Suprapubic skin (tissue), 4 donors: ENCODE results near the gene ZNF653.

ENCODE experiments used
- POLR2A ChIP-seq, 2 donors: fragments of 450-650 bp; IDR thresholded peaks; one replicate each; pipeline ENCODE4 v1.6.1; 2017; ENCODE audit warnings: antibody characterized with exemption in 2 of 2, mild to moderate bottlenecking in 2 of 2, moderate library complexity in 2 of 2
- POLR2AphosphoS5 ChIP-seq, 3 donors: sonication (generic); formaldehyde crosslinking; IDR thresholded peaks; one replicate each; pipeline ENCODE4 v1.6.1; 2017; ENCODE audit warnings: antibody characterized with exemption in 3 of 3
- TF ChIP-seq, protein P1 (sequence below), 2 donors: fragments of 200-600 bp in 1 of 2; fragments of 450-650 bp in 1 of 2; sonication (generic) in 1 of 2; IDR thresholded peaks; one replicate each; pipeline ENCODE4 v1.5.1; 2016 to 2019; ENCODE audit warnings: antibody characterized with exemption in 2 of 2, mild to moderate bottlenecking in 1 of 2, moderate library complexity in 1 of 2

DNA sequence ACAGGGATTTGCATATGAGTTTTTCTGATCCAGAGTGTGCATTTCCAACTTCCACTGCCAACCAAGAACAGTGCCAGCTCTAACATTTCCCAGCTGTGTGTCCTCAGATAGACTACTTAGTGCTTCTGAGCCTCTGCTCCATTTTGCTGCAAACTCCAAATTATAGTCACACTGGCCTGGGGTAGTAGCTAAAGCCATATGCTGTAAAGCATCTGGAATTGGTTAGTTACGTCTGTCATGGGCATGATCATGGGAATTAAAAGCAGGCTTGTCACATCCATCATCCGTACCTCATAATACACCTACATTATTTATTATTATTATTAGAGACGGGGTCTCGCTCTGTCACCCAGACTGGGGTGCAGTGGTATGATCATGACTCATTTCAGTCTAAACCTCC, 31.9 kb downstream of the ZNF653 start:
- TF ChIP-seq POLR2A (IDR thresholded peaks at IDR 0.05) (no peak), POLR2AphosphoS5 (IDR thresholded peaks at IDR 0.05) (no peak)
- TF ChIP-seq, protein P1, sequence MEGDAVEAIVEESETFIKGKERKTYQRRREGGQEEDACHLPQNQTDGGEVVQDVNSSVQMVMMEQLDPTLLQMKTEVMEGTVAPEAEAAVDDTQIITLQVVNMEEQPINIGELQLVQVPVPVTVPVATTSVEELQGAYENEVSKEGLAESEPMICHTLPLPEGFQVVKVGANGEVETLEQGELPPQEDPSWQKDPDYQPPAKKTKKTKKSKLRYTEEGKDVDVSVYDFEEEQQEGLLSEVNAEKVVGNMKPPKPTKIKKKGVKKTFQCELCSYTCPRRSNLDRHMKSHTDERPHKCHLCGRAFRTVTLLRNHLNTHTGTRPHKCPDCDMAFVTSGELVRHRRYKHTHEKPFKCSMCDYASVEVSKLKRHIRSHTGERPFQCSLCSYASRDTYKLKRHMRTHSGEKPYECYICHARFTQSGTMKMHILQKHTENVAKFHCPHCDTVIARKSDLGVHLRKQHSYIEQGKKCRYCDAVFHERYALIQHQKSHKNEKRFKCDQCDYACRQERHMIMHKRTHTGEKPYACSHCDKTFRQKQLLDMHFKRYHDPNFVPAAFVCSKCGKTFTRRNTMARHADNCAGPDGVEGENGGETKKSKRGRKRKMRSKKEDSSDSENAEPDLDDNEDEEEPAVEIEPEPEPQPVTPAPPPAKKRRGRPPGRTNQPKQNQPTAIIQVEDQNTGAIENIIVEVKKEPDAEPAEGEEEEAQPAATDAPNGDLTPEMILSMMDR (IDR thresholded peaks at IDR 0.05): no peak
